ENCODE data around the gene CMIP.

DNA sequence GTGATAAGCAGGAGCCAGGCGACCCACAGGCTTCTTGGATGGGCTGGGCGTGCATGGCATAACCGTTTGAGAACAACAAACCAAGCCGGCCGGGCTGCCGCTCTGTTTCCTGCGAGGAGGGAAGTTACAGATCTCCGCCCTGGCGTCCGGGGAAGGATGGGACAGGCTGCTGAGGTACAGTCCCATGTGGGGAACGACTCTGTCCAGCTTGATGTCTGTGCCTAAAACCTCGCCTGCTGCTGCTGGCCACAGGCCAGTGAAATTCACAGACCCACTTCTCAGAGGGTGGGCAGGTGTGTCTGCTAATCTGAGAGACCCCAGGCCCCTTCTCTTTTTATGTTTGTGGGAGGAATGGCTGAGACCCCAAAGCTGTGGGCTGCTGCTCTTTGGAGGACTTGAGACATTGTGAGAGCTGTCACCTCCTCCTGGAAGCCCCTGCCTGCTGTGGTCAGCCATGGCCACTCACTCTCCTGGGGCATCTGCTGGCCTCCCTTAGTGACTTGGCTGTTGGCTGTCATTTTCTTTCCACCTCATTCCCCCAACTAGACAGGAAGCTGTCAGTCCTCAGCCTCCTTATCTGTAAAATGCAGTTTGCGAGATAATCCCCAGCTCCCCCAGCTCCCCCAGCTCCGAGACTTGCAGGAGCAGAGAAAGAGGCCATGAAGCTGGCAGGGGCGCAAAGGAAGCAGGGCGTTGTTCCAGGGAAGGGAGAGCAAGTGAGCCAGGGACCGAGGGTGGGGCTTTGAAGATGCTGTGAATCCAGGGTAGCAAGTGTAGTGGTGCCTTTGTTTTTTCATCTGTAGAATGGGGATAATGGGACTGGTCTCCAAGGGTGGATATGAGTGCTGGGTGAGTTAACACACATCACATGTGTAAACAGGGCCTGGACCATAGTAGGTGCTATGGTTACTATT is 51.0 kb downstream of the CMIP start:
- TF ChIP-seq CTCF (conservative IDR thresholded peaks at IDR 0.05; ENCODE audit: low read length) = no peak
- no peak for TF ChIP-seq EZH2phosphoT487 (IDR thresholded peaks at IDR 0.05; ENCODE audit: borderline replicate concordance)

All from Loucy (cell line).